HEK293T (cell line): Measurements from ENCODE around the gene MEPCE.

Experiments
- BHLHE40 ChIP-seq: fragments of 450-650 bp; IDR thresholded peaks from 2 replicates; pipeline ENCODE4 v1.6.1; 2016; ENCODE audit warnings: mild to moderate bottlenecking, moderate library complexity, borderline replicate concordance
- ELF4 ChIP-seq: fragments of 450-650 bp; IDR thresholded peaks from 2 replicates; pipeline ENCODE4 v1.6.1; 2017; ENCODE audit warnings: antibody characterized with exemption
- FOXK2 ChIP-seq: fragments of 450-650 bp; IDR thresholded peaks from 2 replicates; pipeline ENCODE4 v1.6.1; 2016; ENCODE audit warnings: mild to moderate bottlenecking
- FOXM1 ChIP-seq: fragments of 450-650 bp; IDR thresholded peaks from 2 replicates; pipeline ENCODE4 v1.6.1; 2017; ENCODE audit warnings: mild to moderate bottlenecking, borderline replicate concordance
- SP1 ChIP-seq: fragments of 450-650 bp; IDR thresholded peaks from 2 replicates; pipeline ENCODE4 v1.6.1; 2017
- SUZ12 ChIP-seq: fragments of 450-650 bp; IDR thresholded peaks from 2 replicates; pipeline ENCODE4 v1.6.1; 2016; ENCODE audit warnings: mild to moderate bottlenecking
- ZNF384 ChIP-seq: fragments of 450-650 bp; IDR thresholded peaks from 2 replicates; pipeline ENCODE4 v1.6.1; 2016

DNA sequence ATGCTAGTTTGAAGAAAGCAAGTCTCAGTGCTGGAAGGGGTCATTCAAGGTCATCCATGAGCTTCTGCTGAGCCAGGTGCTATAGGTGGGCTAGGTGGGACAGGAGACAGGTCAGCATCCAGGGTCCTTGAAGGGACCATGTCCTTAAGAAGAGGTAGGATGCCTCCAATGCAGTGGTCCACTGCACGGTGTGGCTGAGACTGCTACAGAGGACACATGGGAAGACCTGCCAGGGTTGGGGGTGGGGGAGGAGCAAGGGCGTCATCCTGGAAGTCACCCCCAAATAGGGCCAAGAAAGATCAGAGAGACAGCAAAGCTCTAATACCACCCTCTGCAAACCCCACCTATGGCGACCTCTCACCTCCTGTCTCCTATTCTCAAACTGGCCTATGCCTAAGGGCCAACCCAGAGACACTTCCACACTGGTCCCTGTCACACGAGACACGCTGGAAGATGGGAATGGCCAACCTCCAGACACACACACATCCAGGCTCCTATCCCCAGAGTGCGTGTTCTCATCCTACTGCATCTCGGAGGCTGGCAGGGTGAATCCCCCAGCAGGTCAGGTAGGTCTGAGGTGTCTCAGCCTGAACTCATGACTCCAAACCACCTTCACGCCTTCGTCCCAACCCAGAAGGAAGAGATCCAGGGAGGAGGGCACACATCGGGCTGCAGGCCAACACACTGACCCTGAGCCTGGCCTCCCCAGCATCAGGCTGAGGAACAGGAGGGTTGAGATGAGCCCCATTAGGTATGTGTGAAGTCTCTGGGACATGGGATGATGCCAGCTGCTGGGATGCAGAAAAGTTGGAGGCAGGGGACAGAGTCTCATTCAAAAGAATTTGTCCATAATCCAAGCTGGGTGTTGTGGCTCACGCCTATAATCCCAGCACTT is 12.3 kb downstream of the MEPCE start:
- no peak for TF ChIP-seq ELF4
- no peak for TF ChIP-seq BHLHE40
- no peak for TF ChIP-seq FOXK2
- TF ChIP-seq SP1, result no peak
- no peak for TF ChIP-seq SUZ12
- TF ChIP-seq FOXM1, result no peak
- TF ChIP-seq ZNF384, result no peak
